ENCODE results near the gene PROSER2.

The PROSER2 gene, protein sequence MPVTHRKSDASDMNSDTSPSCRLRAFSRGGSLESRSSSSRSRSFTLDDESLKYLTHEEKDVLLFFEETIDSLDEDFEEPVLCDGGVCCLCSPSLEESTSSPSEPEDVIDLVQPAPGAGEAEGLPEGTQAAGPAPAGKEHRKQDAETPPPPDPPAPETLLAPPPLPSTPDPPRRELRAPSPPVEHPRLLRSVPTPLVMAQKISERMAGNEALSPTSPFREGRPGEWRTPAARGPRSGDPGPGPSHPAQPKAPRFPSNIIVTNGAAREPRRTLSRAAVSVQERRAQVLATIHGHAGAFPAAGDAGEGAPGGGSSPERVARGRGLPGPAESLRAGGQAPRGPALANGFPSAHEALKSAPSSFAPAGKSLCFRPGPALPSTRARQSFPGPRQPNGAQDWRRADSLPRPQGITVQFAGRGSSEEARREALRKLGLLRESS

DNA sequence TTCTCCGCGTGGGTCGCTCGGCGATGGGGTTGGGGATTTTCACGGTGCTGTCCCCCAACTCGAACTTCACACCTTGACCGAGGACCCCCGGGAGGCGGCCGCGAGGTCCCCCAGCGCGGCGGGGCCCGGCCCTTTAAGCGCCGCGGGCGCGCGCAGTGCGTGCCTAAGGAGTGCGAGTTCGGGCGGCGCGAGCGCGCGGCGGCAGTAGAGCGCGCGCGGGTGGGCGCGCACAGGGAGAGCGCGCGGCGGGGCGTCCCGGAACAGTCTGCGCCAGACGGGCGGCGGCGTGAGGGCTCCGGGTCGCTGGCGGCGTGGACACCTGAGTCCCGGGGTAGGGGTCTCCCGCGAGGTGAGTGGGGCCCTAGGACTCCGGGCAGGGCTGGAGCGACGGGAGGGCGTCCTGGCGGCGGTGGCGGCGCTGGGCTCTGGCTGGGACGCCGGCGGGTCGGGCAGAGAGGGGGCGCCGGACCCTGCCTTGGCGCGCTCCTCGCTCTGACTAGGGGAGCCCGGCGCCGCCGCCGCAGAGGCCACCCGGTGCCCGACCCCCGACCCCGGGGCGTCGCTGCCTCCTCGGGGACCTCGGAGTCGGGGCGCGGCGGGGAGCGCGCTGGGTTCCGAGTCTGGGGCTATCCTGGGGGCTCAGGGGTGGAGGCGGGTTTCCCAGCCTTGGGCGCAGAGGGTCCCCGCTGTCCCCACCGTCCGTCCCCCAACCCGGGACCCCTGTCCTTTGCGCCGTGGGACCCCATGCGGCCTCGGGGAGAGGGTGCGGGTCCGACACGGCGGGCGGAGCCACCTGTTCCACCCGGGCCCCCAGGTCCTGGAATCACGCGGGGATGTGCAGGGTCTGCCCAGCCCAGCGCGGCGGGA lies at the start of gene PROSER2:
Gene PROSER2 (plus strand): TSS at position 235 of the 867 bp plus-strand sequence. CDS start 28,722 bp downstream, outside the sequence.
- DNase-seq, result no peak

DNA sequence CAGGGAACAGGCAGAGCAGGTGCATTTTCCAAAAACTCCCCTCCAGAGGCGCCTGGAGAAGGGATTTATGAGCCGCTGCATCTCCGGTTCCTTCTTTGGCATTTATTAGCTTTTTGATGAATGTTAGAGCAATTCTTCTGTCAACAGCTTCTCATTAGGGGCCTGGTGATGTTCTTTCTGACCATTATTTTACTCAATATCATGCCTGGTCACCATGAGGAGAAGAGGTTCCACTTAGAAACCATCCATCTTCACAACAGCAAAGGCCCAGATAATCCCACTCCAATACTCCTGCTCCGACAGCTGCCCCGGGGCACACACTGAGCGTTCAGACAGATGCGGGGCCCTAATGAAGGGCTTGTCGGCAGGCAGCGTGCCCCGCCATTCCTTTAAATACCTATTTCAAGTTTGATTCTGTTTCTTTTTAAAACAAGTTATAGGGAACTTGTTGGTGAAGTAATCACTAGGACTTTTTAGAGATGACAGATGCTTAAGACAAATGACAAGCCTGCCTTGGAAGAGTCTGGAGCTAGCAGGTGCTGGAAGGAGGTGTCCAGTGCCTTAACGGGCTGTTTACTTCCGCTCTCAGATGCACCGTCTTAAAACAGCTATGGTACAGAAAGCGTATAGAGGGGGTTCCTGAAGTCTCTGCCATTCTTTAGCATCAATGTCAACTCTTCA lies 49.3 kb upstream of the PROSER2 start:
- no peak for DNase-seq

DNA sequence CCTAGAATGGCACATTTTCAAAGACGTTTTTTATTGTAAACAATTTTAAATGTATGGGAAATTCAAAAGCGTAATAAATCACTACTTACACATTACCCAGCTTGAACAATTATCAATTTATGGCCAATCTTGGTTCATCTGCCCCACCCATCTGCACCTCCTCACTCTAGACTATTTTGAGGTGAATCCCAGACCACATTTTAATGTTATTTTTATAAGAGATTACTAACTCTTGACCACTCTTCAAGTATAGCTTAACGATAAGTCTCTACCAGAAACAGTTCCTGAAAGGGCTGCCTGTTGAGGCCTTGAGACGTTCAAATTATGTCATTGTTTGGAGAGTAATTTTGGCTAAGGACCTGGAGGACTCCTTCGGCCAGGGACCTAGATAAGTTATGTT lies 47.7 kb upstream of the PROSER2 start:
- no peak for DNase-seq

DNA sequence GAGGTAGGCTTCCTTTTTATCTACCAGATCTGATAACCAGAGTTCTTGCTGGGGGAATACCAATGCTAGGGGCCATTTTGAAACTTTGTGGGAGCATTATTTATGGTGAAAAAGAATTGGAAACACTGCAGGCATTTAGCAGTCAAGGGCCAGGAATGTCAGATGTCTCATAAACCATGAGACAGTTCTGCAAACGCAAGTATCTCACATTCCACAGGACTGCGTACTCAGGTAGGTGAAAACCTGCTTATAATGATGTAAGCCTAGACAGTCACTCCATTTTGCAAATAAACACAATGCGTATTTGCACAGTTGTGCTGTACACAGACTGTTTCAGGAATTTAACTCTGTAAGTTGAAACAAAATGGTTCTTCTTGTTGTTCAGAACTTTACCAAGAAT lies 47.1 kb upstream of the PROSER2 start:
- no peak for DNase-seq

DNA sequence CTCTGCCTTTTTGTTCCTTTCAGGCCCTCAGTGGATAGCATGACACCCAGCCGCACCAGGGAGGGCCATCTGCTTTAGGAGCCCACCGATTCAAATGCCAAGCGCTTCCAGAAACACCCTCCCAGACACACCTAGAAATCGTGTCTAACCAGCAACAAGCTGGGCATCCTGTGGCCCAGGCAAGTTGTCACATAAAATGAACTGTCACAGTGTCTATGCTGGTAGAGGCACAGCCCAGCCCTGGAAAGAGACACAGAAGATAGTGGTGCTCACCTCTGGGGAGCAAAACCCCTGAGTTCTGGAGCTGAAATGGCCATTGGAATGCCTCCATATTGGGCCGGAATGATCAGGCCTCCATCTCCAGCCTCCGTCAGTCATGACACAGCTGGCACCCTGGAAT lies 42.0 kb upstream of the PROSER2 start:
- no peak for DNase-seq

DNA sequence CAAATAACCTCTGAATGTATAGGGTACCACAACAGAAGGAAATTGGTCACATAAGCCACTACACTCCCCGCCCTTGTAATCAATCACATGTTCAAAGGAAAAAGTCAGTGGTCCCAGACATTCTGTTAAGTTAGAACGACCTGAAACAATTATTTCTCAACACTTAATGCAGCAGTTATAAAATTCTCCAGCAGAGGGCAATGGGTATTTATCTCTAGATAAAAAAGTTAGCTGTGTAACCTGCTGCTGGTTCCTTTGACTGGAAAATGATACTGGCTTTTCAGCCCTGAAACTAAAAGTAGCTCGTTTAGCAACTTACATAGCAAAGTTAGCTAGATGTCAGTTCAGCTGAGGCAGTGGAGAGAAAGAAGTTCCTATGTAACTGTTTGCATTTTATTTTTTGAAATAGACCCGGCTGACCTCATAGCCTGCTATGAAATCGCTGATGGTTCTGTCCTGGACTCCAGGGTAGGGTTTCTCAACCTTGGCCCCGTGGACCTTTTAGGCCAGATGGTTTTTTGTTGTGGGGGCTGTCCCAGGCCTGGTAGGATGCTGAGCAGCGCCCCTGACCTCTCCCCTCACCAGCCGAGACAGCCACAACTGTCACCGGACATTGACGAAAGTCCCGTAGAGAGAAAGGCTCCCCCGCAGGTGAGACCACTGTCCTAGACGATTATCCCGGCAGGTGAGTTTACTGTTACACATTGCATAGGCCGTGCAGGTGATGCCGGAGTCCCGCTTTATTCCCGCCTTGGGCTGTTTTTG lies 40.2 kb upstream of the PROSER2 start:
- DNase-seq, result no peak

DNA sequence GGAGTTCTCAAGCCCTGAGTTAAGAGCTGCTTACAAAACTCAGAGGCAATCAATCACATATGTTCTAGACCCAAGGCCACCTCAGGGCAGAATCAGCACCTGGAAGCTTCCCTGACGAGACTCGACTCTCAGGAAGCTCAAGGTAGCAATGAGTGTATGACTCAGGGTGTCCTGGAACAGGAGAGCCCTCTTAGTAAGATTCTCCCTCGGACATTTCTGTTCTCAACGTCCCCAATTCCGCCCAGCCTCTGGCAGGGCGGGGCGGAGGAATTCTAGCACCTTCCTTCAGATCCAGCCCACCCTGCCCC lies 39.6 kb upstream of the PROSER2 start:
- no peak for DNase-seq

DNA sequence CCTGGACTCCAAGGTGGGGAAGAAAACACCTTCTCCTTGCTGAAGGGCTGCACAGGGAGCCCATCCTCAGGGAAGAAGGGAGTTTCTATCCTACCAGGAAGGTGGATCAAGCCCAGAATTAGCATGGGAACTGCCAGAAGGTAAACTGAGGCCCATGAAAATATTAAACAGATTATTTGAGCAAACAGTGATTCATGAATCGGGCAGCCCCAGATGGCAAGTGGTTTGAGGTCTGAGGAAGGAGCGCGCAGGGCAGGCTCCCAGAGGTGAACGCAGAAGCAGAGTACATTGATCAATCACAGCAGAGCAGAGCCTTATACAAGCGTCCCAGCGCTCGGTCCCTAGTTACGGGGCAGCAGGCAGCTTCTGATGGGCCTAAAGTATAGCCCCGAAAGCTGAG lies 35.8 kb upstream of the PROSER2 start:
- no peak for DNase-seq

DNA sequence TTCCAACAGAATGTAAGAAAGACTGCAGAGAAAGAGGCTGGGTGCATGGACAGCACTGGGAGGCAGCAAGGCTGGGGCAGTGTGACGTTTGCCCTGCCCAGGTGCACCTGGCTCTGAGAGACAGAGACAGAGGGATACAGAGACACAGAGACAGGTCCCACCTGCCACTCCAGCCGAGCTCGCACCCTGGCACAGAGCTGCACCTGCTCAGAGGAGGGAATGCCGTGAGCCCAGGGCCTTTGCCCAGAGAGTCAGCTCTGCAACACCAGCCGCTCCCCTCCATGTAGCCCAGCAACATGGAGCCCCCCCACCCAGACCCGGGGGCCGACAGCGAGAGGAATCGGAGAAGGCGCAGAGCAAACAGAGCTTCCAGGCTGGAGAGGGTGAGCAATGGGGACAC lies 35.3 kb upstream of the PROSER2 start:
- DNase-seq, result no peak

DNA sequence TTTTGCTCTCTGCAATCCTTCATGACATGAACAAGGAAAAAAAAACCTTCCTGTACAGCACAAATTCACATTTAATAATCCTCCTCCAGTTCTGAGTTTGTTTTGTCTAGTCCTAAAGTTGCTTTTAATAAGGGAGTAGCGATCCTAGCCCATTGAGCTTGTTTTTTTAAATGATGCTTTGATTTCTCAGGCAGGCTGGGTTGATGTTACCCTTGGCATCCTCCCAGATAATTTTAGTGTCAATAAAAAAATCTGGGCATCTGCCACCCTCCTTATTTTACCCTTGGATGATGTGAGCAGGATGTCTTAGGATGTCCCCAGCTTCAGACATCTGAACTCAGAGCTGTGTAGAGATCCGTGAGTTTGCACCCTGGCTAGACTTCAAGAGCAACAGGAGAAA lies 33.9 kb upstream of the PROSER2 start:
- DNase-seq, result no peak

DNA sequence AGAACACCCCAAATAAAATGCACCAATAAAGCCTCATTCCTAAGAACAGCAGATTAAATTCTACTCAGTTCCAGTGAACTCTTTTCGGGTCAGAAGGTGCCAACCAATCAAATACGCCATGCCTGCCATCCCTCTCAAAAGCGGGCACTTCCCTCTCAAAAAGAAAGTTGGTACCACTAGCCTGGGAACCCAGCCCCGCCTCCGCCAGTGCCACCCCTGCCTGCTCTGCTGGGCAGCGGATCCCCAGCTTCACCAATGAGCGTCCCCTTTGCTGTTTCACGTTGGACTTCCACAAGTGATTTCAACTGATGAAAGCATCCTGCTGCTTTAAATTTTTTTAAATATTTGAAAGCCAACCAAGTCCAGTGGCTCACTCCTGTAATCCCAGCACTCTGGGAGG lies 33.2 kb upstream of the PROSER2 start:
- DNase-seq, result no peak

DNA sequence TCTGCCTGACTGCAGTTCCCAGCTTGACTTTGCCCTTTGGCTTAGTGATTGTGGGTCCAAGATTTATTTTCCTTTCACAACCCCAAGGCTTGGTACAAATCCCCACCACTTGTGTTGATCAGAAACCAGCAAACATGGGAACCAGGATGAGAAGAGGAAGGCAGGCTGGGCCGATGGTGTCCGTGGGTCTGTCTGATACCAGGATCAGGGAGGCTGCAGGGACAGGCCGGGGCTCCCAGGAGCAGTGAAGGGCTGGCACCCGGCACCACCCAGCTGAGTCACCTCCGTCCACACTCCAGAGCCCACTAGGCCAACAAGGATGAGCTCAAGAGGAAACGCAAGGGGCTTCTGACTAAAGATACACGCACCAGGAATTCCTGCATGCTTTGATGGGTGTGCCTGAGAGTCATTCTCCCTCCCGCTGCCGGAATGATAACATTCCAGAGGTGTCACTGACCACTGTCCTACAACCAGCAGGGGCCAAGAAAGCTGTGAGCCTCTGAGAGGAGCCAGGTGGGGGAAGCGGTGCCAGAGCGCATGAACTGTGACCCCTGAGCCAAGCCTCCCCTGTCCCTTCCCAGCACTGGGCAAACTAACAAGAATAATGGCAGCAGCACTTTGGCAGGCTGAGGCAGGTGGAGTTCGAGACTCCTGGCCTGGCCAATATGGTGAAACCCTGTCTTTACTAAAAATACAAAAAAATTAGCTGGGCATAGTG lies 29.2 kb upstream of the PROSER2 start:
- no peak for DNase-seq

DNA sequence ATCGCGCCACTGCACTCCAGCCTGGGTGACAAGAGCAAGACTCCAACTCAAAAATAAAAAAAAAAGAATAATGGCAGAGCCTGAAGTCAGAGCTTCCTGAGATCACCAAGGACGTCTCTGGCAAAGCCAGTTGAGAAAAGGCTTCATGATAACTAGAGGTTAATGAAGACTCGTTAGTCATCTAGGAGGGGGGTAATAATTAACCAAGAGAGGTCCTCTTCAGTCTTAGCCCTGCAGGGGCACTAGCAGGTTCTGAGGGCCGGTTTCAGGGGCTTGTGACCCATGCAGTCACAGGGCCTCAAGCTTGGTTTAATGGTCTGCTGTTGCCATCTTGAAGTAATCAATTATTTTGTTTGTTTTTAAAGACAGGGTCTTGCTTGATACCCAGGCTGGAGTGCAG lies 28.6 kb upstream of the PROSER2 start:
- no peak for DNase-seq

DNA sequence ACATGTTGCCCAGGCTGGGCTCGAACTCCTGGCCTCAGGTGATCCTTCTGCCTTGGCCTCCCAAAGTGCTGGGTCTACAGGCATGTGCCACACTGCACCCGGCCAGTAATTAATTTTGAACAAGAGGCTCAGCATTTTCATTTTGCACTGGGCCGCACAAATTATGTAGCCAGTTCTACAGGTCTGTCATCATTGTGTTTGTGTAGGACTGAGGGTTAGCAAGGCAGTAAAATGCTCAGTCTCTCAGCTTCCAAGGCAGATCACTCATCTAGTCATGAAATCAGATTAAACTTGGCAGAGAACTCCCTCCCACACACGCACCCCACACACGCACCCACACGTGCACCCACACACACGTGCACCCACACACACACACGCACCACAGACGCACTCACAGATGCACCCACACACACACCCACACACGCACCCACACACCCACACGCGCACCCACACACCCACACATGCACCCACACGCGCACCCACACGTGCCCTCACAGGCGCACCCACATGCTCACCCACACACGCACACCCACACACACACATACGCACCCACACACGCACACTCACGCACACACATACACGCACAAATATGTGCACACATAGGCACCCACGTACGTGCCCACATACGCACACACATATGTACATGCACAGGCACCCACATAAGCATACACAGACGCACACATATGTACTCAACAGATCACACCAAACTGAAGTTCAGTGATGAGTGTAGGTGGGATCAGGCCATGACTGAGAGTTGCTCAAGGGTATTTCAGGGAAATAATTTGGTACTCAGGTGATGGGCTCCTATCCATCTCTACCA lies 27.8 kb upstream of the PROSER2 start:
- no peak for DNase-seq

DNA sequence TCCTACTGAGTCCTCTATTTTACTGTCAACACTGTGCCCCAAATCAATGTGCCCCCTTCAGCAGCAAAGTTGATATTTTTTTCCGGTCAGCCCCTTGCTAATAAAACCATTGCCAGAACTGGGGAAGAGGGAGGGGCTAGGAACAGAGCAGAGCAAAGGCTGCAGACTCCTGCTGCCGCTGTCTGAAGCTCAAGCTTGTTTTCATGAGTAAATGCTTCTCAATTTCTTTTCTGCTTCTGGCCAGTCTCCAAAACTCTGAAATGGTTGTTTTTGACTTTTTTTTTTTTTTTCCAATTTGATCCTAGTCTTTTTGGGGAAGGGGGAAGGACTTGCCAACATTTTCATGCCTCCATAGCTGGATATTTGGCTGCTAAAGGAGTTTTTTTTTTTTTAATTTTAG lies 26.7 kb upstream of the PROSER2 start:
- DNase-seq, result no peak

DNA sequence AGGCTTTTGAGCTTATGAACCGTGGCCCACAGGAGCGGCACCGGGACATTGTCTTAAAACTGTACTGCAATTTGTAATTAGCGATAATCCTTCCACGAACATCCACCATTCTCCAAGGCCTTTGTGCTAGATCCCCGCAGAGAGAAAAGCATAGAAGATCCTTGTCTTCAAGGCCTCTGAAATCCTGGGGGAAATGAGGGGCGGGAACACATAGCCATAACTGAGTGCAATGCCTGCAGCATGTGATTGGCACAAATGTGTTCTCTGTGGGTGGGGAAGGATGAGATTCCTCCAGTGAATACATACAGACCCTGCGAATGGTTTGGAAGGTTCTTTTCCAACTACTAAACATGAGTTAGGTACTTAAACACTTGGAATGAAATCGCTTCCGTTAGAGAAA lies 25.9 kb upstream of the PROSER2 start:
- DNase-seq, result no peak

DNA sequence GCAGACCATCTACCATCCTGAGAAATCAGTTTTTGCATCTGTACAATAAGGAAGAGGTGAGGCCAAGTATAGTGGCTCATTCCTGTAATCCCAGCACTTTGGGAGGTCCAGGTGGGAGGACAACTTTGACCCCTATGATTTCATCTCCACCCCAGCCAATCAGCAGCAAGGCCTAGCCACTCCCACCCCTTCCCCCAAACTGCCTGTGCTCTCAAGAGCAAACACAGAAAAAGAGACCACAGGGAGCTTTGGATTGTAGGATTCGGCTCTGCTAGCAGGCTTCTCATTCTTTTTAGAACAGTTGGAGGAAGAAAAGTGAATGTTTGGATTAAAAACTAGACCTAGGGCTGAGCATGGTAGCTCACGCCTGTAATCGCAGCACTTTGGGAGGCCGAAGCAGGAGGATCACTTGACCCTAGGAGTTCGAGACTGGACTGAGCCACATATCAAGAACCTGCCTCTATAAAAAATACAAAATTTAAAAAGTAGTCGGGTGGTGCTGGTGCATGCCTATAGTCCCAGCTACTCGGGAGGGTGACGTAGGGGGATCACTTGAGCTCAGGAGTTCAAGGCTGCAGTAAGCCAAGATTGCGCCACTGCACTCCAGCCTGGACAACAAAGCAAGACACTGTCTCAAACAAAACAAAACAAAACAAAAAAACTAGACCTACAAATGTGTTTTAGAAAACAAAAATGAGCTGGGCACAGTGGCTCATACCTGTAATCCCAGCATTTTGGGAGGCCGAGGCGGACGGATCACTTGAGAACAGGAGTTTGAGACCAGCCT lies 25.1 kb upstream of the PROSER2 start:
- DNase-seq, result no peak

DNA sequence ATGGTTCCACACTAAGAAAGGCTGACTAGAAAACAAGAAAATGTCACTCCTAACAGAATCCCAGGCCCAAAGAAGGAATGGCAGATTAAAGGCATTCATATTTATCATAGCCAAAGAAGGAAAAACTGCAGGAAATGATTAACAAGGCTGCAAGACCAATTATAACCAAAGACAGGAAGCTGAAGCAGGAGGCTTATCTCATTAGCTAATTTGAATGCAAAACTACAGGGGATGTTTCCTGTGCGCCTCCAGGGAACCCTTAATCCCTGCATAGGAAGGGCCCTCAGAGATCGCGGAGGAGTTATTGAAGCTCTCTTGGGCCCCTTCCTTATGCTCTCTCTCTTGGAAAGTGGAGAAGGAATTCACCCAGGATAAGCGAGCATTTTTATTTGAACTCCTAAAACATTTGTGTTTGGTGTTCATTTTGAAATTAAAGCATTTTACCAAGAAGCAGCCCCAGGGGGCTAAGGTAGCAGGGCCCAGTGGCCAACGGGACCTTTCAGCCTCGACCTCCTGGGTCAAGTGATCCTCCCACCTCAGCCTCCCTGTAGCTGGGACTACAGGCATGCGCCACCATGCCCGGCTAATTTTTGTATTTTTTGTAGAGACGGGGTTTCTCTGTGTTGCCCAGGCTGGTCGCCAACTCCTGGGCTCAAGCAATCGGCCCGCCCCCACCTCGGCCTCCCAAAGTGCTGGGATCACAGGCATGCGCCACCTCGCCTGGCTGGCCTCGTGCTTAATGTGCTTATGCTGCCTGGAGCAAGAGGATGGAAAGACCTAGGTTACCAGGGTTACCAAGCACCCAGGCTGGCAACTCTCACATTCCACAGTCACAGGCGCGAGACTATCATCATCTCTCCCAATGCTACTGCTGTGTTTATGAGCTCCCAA lies 24.1 kb upstream of the PROSER2 start:
- no peak for DNase-seq

DNA sequence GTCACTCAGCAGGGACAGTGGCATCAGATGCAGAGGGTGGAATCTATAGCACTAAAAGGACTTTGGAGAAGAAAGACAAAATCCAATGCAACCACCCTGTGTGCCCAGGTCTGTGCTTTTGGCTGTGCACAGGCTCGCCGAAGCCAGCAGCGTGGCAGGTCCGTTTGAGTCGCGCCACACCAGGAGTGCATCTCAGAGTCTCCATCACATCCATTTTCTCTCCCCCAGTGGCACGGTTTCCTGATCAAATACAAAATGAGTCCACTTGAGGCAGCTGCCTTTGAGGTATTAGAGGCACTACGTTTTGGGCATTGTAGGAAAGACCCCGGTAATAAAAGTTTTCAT lies 23.4 kb upstream of the PROSER2 start:
- DNase-seq, result no peak

DNA sequence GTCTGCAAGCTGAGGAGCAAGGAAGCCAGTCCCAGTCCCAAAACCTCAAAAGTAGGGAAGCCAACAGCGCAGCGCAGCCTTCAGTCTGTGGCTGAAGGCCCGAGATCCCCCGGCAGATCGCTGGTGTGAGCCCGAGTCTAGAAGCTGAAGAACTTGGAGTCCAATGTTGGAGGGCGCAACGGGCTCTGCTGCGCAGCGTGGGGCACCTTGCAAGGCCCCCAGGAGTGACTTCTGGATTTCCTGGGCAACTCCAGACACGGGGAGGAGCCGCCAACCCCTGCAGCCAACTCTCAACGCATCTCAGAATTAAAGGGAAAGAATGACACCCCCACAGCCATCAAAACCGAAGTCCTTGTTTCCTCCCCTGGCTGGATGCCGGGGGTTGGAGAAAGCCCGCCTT lies 18.8 kb upstream of the PROSER2 start:
- DNase-seq, result no peak

Data from activated CD8-positive, alpha-beta memory T cell treated with anti-CD3 and anti-CD28 coated beads, Interleukin-2, amount 50 U/mL, for 4 hours (primary cell).